GM23338 (cell line): Measurements from ENCODE around the gene SLC25A20. TPM values are rescaled to one million over a fixed set of nuclear protein-coding genes. Genes with fewer than 3 reads are reported as not detected.

Experiments used
- ATAC-seq: fragments of 200-7000 bp; cut with Tn5 transposase; 3 replicates; pipeline ENCODE4 v1.9.1; 2020
- DNase-seq: peaks from one replicate; pipeline ENCODE4 v3.0.0-alpha.2; 2015; ENCODE audit warnings: low spot score
- H2AFZ ChIP-seq: fragments of 200-600 bp; sonication (generic); 2 replicates; pipeline ENCODE4 v1.8.0; 2016; ENCODE audit warnings: antibody characterized with exemption, mild to moderate bottlenecking, moderate library complexity
- H3F3A ChIP-seq: fragments of 200-600 bp; sonication (generic); replicated peaks from 2 replicates; pipeline ENCODE4 v1.8.0; 2017; ENCODE audit warnings: antibody characterized with exemption, mixed run types, low read depth
- H3K27ac ChIP-seq: fragments of 200-600 bp; sonication (generic); 2 replicates; pipeline ENCODE4 v1.6.1; 2016; ENCODE audit warnings: low read depth
- H3K27me3 ChIP-seq: fragments of 200-600 bp; sonication (generic); 2 replicates; pipeline ENCODE4 v1.8.0; 2016; ENCODE audit warnings: mild to moderate bottlenecking, mixed run types, moderate library complexity; ENCODE audit not compliant: insufficient read depth
- H3K36me3 ChIP-seq: fragments of 200-600 bp; sonication (generic); 2 replicates; pipeline ENCODE4 v1.8.0; 2016; ENCODE audit warnings: mild to moderate bottlenecking; ENCODE audit not compliant: insufficient read depth
- H3K4me1 ChIP-seq: fragments of 200-600 bp; sonication (generic); 2 replicates; pipeline ENCODE4 v1.8.0; 2016; ENCODE audit warnings: mild to moderate bottlenecking, moderate library complexity; ENCODE audit not compliant: insufficient read depth
- H3K4me2 ChIP-seq: fragments of 200-600 bp; sonication (generic); 2 replicates; pipeline ENCODE4 v1.7.1; 2017; ENCODE audit warnings: mixed run types
- H3K4me3 ChIP-seq: fragments of 200-600 bp; sonication (generic); 2 replicates; pipeline ENCODE4 v1.6.1; 2016; ENCODE audit warnings: mixed run types
- H3K79me2 ChIP-seq: fragments of 200-600 bp; sonication (generic); replicated peaks from 2 replicates; pipeline ENCODE4 v1.8.0; 2017; ENCODE audit warnings: mild to moderate bottlenecking; ENCODE audit not compliant: insufficient read depth
- H3K9me2 ChIP-seq: fragments of 200-600 bp; sonication (generic); 2 replicates; pipeline ENCODE4 v1.8.0; 2017; ENCODE audit not compliant: insufficient read depth
- H4K20me1 ChIP-seq: fragments of 200-600 bp; sonication (generic); replicated peaks from 2 replicates; pipeline ENCODE4 v1.8.0; 2017; ENCODE audit warnings: mild to moderate bottlenecking; ENCODE audit not compliant: insufficient read depth
- H3K27ac Mint-ChIP-seq: 2 replicates; pipeline ENCODE4 v1.8.0; 2020; ENCODE audit warnings: inconsistent platforms, mild to moderate bottlenecking, moderate library complexity, mixed read lengths
- H3K27me3 Mint-ChIP-seq: 3 replicates; pipeline ENCODE4 v1.8.0; 2022; ENCODE audit warnings: low read depth, mild to moderate bottlenecking, moderate library complexity, mixed read lengths, inconsistent platforms; ENCODE audit not compliant: insufficient read depth, poor library complexity
- H3K36me3 Mint-ChIP-seq: 3 replicates; pipeline ENCODE4 v1.8.0; 2021; ENCODE audit warnings: low read depth, mild to moderate bottlenecking, inconsistent platforms, moderate library complexity, mixed read lengths
- H3K4me1 Mint-ChIP-seq: 3 replicates; pipeline ENCODE4 v1.8.0; 2020; ENCODE audit warnings: mild to moderate bottlenecking, inconsistent platforms, mixed read lengths
- H3K4me3 Mint-ChIP-seq: 3 replicates; pipeline ENCODE4 v1.8.0; 2021; ENCODE audit warnings: moderate library complexity, mild to moderate bottlenecking, inconsistent platforms, mixed read lengths
- H3K9me3 Mint-ChIP-seq: 3 replicates; pipeline ENCODE4 v1.8.0; 2020; ENCODE audit warnings: moderate library complexity, mild to moderate bottlenecking, inconsistent platforms, mixed read lengths
- CREB1 ChIP-seq: fragments of 250-450 bp; sonication (Bioruptor Pico); IDR thresholded peaks from 2 replicates; pipeline ENCODE4 v1.5.0; 2020; ENCODE audit warnings: low read depth, mild to moderate bottlenecking, moderate library complexity
- CTCF ChIP-seq, 2 experiments: fragments of 200-600 bp in 1 of 2; sonication (generic) in 1 of 2; conservative IDR thresholded peaks; 2 replicates each; pipeline versions ENCODE4 v1.5.1 to v1.6.1; 2016 to 2017; ENCODE audit warnings: antibody characterized with exemption in 2 of 2, low read depth in 2 of 2, mild to moderate bottlenecking in 2 of 2, moderate library complexity in 1 of 2
- ETS1 ChIP-seq: IDR thresholded peaks from 2 replicates; pipeline ENCODE4 v1.6.1; 2016; ENCODE audit warnings: antibody characterized with exemption
- EZH2 ChIP-seq: fragments of 200-600 bp; sonication (generic); IDR thresholded peaks from one replicate; pipeline ENCODE4 v1.8.0; 2017; ENCODE audit warnings: antibody characterized with exemption, mild to moderate bottlenecking, low read depth; ENCODE audit not compliant: unreplicated experiment
- EZH2phosphoT487 ChIP-seq: fragments of 200-600 bp; sonication (generic); IDR thresholded peaks from one replicate; pipeline ENCODE4 v1.8.1; 2018; ENCODE audit warnings: antibody characterized with exemption; ENCODE audit not compliant: unreplicated experiment
- JUNB ChIP-seq: IDR thresholded peaks from one replicate; pipeline ENCODE4 v1.6.1; 2016; ENCODE audit warnings: antibody characterized with exemption; ENCODE audit not compliant: unreplicated experiment
- NANOG ChIP-seq: IDR thresholded peaks from 2 replicates; pipeline ENCODE4 v1.6.1; 2016; ENCODE audit warnings: antibody characterized with exemption, borderline replicate concordance
- POLR2AphosphoS5 ChIP-seq: IDR thresholded peaks from 2 replicates; pipeline ENCODE4 v1.6.1; 2016; ENCODE audit warnings: antibody characterized with exemption, low read depth
- REST ChIP-seq: IDR thresholded peaks from one replicate; pipeline ENCODE4 v1.6.1; 2018; ENCODE audit warnings: antibody characterized with exemption; ENCODE audit not compliant: unreplicated experiment
- STAT1 ChIP-seq: IDR thresholded peaks from one replicate; pipeline ENCODE4 v1.6.1; 2016; ENCODE audit warnings: antibody characterized with exemption; ENCODE audit not compliant: unreplicated experiment
- ZNF114 ChIP-seq: fragments of 250-450 bp; sonication (Bioruptor Pico); IDR thresholded peaks from 2 replicates; pipeline ENCODE4 v1.5.0; 2020; ENCODE audit warnings: mild to moderate bottlenecking, moderate library complexity
- ZNF331 ChIP-seq: fragments of 250-450 bp; sonication (Bioruptor Pico); IDR thresholded peaks from 2 replicates; pipeline ENCODE4 v1.5.0; 2020; ENCODE audit warnings: low read depth, mild to moderate bottlenecking, moderate library complexity
- polyA plus RNA-seq: library from polyadenylated mRNA; unstranded; fragments of >200 nt; fragmentation: Nextera tagmentation; extraction: Ambion mirVana; gene quantifications from 2 replicates; pipeline ENCODE4 v1.2.1, GENCODE V29; 2016
- total RNA-seq: library from RNA; depleted of rRNA; stranded (reverse); fragments of >200 nt; shearing (Covaris generic); gene quantifications from 2 replicates; pipeline ENCODE4 v1.2.3, GENCODE V29; 2014
- TF ChIP-seq, protein P1 (sequence below): fragments of 250-450 bp; sonication (Bioruptor Pico); IDR thresholded peaks from 2 replicates; pipeline ENCODE4 v1.5.0; 2020; ENCODE audit warnings: mild to moderate bottlenecking, moderate library complexity

SLC25A20 gene
- total and polyA plus RNA-seq, 2 experiments from 2014 or later = 3.0 to 4.3 TPM

DNA sequence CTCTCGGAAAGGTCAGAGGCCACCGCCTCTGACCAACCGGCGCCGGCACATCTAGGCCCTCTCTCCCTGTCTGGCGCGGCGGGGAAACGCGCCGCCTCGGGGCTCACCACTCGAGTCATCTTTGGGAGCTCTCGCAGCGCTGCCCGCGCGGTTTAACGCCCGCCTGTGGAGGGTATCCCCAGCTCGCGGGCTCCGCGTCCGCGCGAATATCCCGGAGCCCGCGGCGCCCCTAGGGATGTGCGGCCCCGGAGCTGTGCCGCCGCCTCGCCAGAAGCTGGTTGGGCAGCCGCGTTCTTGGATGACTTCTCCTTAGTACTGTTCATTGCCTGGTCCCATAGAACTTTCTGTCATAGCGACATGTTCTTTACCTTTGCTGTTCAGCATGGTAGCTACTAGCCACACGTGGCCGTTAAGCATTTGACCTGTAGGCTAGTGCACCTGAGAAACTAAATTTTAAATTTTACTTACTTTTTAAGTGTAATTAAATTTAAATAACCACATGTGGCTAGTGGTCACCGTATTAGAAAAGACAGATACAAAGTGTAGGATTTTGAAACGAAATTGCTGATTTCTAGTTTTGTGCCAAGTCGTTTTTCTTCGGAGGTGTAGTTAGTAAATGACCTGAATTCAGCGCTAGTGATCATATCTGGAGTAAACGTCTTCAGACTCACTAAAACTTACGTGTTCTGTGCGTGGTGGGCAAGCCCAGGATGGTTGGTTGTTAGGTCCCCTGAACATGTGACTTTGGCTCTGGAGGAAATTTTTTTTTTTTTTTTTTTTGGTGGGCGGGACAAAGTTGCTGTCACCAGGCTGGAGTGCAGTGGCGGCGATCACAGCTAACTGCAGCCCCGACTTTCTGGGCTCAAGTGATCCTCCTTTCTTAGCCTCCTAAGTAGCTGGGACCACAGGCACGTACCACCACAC, 20.8 kb upstream of the SLC25A20 start:
- Mint-ChIP-seq H3K27ac (peak overlapping the region; percentile 83), H3K9me3 (peaks cover 4% of the 10 kb centered on the region; the same call in 1 of the 3 replicates), H3K4me3 (peak overlapping the region; percentile 94), H3K36me3 (peaks cover 19% of the 10 kb centered on the region; the same call in 2 of the 3 replicates), H3K27me3 (peaks cover 12% of the 10 kb centered on the region), H3K4me1 (peaks cover 5% of the 10 kb centered on the region; the same call in 2 of the 3 replicates)
- peak overlapping the region; percentile 90 for H3K4me2 ChIP-seq
- no peaks in the 10 kb centered on the region for H3K9me2 ChIP-seq
- H3K4me1 ChIP-seq = no peaks in the 10 kb centered on the region
- peak overlapping the region; percentile 96 for H2AFZ ChIP-seq
- ATAC-seq = peak; percentile 59
- H3K79me2 ChIP-seq = peaks cover 43% of the 10 kb centered on the region
- DNase-seq = peak; percentile 66
- H3K27ac ChIP-seq = peak overlapping the region; percentile 92
- H3F3A ChIP-seq = peaks cover 9% of the 10 kb centered on the region; the same call in 1 of the 2 replicates
- no peaks in the 10 kb centered on the region for H3K27me3 ChIP-seq
- peak overlapping the region; percentile 78 for H3K4me3 ChIP-seq
- H4K20me1 ChIP-seq = peaks cover 17% of the 10 kb centered on the region
- TF ChIP-seq ETS1 (no peak), REST (no peak), CTCF (conservative IDR thresholded peaks at IDR 0.05; ENCODE audit: low read depth in 2 of 2) (no peak), EZH2phosphoT487 (no peak), CREB1 (CRISPR knock-in tag) (no peak), NANOG (no peak), ZNF114 (no peak), STAT1 (no peak), POLR2AphosphoS5 (no peak), EZH2 (no peak), ZNF331 (no peak), JUNB (no peak)
- TF ChIP-seq, protein P1, sequence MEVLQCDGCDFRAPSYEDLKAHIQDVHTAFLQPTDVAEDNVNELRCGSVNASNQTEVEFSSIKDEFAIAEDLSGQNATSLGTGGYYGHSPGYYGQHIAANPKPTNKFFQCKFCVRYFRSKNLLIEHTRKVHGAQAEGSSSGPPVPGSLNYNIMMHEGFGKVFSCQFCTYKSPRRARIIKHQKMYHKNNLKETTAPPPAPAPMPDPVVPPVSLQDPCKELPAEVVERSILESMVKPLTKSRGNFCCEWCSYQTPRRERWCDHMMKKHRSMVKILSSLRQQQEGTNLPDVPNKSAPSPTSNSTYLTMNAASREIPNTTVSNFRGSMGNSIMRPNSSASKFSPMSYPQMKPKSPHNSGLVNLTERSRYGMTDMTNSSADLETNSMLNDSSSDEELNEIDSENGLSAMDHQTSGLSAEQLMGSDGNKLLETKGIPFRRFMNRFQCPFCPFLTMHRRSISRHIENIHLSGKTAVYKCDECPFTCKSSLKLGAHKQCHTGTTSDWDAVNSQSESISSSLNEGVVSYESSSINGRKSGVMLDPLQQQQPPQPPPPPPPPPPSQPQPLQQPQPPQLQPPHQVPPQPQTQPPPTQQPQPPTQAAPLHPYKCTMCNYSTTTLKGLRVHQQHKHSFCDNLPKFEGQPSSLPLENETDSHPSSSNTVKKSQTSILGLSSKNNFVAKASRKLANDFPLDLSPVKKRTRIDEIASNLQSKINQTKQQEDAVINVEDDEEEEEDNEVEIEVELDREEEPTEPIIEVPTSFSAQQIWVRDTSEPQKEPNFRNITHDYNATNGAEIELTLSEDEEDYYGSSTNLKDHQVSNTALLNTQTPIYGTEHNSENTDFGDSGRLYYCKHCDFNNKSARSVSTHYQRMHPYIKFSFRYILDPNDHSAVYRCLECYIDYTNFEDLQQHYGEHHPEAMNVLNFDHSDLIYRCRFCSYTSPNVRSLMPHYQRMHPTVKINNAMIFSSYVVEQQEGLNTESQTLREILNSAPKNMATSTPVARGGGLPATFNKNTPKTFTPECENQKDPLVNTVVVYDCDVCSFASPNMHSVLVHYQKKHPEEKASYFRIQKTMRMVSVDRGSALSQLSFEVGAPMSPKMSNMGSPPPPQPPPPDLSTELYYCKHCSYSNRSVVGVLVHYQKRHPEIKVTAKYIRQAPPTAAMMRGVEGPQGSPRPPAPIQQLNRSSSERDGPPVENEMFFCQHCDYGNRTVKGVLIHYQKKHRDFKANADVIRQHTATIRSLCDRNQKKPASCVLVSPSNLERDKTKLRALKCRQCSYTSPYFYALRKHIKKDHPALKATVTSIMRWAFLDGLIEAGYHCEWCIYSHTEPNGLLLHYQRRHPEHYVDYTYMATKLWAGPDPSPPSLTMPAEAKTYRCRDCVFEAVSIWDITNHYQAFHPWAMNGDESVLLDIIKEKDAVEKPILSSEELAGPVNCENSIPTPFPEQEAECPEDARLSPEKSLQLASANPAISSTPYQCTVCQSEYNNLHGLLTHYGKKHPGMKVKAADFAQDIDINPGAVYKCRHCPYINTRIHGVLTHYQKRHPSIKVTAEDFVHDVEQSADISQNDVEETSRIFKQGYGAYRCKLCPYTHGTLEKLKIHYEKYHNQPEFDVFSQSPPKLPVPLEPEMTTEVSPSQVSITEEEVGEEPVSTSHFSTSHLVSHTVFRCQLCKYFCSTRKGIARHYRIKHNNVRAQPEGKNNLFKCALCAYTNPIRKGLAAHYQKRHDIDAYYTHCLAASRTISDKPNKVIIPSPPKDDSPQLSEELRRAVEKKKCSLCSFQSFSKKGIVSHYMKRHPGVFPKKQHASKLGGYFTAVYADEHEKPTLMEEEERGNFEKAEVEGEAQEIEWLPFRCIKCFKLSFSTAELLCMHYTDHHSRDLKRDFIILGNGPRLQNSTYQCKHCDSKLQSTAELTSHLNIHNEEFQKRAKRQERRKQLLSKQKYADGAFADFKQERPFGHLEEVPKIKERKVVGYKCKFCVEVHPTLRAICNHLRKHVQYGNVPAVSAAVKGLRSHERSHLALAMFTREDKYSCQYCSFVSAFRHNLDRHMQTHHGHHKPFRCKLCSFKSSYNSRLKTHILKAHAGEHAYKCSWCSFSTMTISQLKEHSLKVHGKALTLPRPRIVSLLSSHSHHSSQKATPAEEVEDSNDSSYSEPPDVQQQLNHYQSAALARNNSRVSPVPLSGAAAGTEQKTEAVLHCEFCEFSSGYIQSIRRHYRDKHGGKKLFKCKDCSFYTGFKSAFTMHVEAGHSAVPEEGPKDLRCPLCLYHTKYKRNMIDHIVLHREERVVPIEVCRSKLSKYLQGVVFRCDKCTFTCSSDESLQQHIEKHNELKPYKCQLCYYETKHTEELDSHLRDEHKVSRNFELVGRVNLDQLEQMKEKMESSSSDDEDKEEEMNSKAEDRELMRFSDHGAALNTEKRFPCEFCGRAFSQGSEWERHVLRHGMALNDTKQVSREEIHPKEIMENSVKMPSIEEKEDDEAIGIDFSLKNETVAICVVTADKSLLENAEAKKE (CRISPR knock-in tag) = no peak
- H3K36me3 ChIP-seq = peaks cover 11% of the 10 kb centered on the region; the same call in 1 of the 2 replicates
